Skeletal muscle tissue (tissue), 4 donors: ENCODE data around the gene SETD4. TPM values are rescaled to one million over a fixed set of nuclear protein-coding genes. Genes with fewer than 3 reads are reported as not detected.

Experiments used
- H3K27ac ChIP-seq: one replicate; pipeline ENCODE4 v1.7.0; 2013; ENCODE audit warnings: mild to moderate bottlenecking, low read depth, low read length, inconsistent platforms
- H3K27me3 ChIP-seq, 3 donors: one replicate each; pipeline ENCODE4 v1.7.0; 2013; ENCODE audit warnings: low read length in 3 of 3; ENCODE audit not compliant: control insufficient read depth in 3 of 3, insufficient read depth in 3 of 3
- H3K36me3 ChIP-seq, 3 donors: one replicate each; pipeline ENCODE4 v1.7.0; 2013; ENCODE audit warnings: low read length in 3 of 3; ENCODE audit not compliant: control insufficient read depth in 3 of 3, insufficient read depth in 3 of 3
- H3K4me1 ChIP-seq, 3 donors: one replicate each; pipeline ENCODE4 v1.7.0; 2013; ENCODE audit warnings: low read length in 3 of 3, mild to moderate bottlenecking in 3 of 3; ENCODE audit not compliant: control insufficient read depth in 3 of 3, insufficient read depth in 3 of 3
- H3K4me3 ChIP-seq, 3 donors: one replicate each; pipeline ENCODE4 v1.7.0; 2013; ENCODE audit warnings: low read length in 3 of 3
- H3K9ac ChIP-seq, 3 donors: one replicate each; pipeline ENCODE4 v1.7.0; 2013; ENCODE audit warnings: low read length in 3 of 3, mild to moderate bottlenecking in 3 of 3, moderate library complexity in 2 of 3, low read depth in 1 of 3
- H3K9me3 ChIP-seq, 3 donors: one replicate each; pipeline ENCODE4 v1.7.0; 2013; ENCODE audit warnings: low read length in 3 of 3; ENCODE audit not compliant: control insufficient read depth in 3 of 3
- total RNA-seq: library from RNA; depleted of rRNA; stranded (reverse); fragments of >200 nt; gene quantifications from one replicate; pipeline ENCODE4 v1.2.3, GENCODE V29; 2014
- donor health status: Osteomylitis.

The SETD4 gene
- total RNA-seq, 1 donor from 2014 or later = 14.1 TPM

DNA sequence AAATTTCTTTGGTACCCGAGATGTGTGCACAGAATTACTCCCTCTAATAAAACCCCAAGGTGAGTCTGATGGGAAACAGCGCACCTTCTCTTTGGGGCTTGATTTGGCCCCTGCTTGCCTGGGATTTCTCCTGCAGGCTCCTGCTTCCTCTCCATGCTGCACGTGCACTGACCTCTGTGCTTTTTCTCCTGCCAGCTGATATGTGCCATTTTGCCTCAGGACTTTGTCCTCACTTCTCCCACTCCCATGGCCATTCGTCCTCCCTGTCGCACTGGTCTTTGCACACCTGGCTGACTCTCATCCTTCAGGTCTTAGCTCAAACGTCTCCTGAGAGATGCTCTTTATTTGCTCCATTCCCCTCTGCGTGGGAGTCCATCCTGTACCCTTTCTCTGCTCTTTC is 10.7 kb upstream of the SETD4 start:
- Histone ChIP-seq H3K36me3 (peaks cover 11 to 18% (median 18%) of the 10 kb centered on the region in 3 donors), H3K4me3 (peak overlapping the region in 2 of 3 donors; percentile 45 to 66), H3K9ac (peak overlapping the region in 1 of 3 donors; percentile 58), H3K9me3 (peaks cover 0 to 2% (median 0%) of the 10 kb centered on the region in 3 donors), H3K27ac (no peak overlapping the region), H3K4me1 (peaks cover 29 to 35% (median 34%) of the 10 kb centered on the region in 3 donors), H3K27me3 (no peaks in the 10 kb centered on the region)

DNA sequence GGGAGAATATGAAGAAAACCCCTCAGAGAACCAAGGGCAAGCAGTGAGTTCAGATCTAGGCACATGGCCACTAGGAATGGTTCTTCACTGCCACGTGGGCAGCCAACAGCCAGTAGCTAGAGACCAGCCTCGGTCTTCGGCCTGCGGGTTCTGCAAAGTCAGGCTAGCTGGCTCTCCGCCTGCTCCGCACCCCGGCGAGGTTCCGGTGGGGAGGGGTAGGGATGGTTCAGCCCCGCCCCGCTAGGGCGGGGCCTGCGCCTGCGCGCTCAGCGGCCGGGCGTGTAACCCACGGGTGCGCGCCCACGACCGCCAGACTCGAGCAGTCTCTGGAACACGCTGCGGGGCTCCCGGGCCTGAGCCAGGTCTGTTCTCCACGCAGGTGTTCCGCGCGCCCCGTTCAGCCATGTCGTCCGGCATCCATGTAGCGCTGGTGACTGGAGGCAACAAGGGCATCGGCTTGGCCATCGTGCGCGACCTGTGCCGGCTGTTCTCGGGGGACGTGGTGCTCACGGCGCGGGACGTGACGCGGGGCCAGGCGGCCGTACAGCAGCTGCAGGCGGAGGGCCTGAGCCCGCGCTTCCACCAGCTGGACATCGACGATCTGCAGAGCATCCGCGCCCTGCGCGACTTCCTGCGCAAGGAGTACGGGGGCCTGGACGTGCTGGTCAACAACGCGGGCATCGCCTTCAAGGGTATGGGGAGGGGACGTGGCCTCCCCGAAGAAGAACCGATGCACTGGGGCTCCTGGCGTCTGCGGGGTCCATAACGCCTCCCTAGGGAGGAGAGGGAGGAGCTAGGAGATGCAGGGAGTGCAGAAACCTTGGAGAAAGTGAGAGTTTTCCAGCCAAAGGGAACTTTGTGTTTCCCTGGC is 9.6 kb upstream of the SETD4 start, which contains the start of gene CBR1:
Gene CBR1, plus strand, starts transcription at position 312 of the 871 bp plus-strand sequence. Its CDS starts 92 bp downstream, at position 404.
- Histone ChIP-seq H3K36me3 (peaks cover 11 to 18% (median 18%) of the 10 kb centered on the region in 3 donors), H3K9me3 (peaks cover 0 to 2% (median 0%) of the 10 kb centered on the region in 3 donors), H3K27me3 (no peaks in the 10 kb centered on the region), H3K4me3 (peak within 1 kb of the TSS; percentile 83 to 97 (median 92)), H3K9ac (peak within 1 kb of the TSS; percentile 54 to 88 (median 81)), H3K27ac (peak within 1 kb of the TSS; percentile 62), H3K4me1 (peaks cover 29 to 35% (median 34%) of the 10 kb centered on the region in 3 donors)

GRCh38 chr21:36068748-36069398 is 8.5 kb upstream of the SETD4 start:
- Histone ChIP-seq H3K27me3 (no peaks in the 10 kb centered on the region), H3K4me1 (peaks cover 29 to 35% (median 34%) of the 10 kb centered on the region in 3 donors), H3K9ac (no peak overlapping the region), H3K4me3 (no peak overlapping the region), H3K36me3 (peaks cover 11 to 18% (median 18%) of the 10 kb centered on the region in 3 donors), H3K9me3 (peaks cover 0 to 2% (median 0%) of the 10 kb centered on the region in 3 donors), H3K27ac (peak overlapping the region; percentile 62)

GRCh38 chr21:36065497-36066036 is 5.2 kb upstream of the SETD4 start:
- H3K9ac ChIP-seq = no peak overlapping the region
- no peaks in the 10 kb centered on the region for H3K36me3 ChIP-seq
- no peak overlapping the region for H3K4me3 ChIP-seq
- H3K9me3 ChIP-seq = peaks cover 0 to 2% (median 0%) of the 10 kb centered on the region in 3 donors
- H3K27ac ChIP-seq = no peak overlapping the region
- H3K4me1 ChIP-seq = peaks cover 5 to 12% (median 6%) of the 10 kb centered on the region in 3 donors
- H3K27me3 ChIP-seq = no peaks in the 10 kb centered on the region

GRCh38 chr21:36064085-36064460 is 3.7 kb upstream of the SETD4 start:
- H3K4me3 ChIP-seq = no peak overlapping the region
- H3K9me3 ChIP-seq = peaks cover 0 to 2% (median 0%) of the 10 kb centered on the region in 3 donors
- H3K36me3 ChIP-seq = no peaks in the 10 kb centered on the region
- H3K27me3 ChIP-seq = no peaks in the 10 kb centered on the region
- H3K9ac ChIP-seq = no peak overlapping the region
- H3K4me1 ChIP-seq = peaks cover 6 to 8% (median 6%) of the 10 kb centered on the region in 3 donors
- no peak overlapping the region for H3K27ac ChIP-seq

DNA sequence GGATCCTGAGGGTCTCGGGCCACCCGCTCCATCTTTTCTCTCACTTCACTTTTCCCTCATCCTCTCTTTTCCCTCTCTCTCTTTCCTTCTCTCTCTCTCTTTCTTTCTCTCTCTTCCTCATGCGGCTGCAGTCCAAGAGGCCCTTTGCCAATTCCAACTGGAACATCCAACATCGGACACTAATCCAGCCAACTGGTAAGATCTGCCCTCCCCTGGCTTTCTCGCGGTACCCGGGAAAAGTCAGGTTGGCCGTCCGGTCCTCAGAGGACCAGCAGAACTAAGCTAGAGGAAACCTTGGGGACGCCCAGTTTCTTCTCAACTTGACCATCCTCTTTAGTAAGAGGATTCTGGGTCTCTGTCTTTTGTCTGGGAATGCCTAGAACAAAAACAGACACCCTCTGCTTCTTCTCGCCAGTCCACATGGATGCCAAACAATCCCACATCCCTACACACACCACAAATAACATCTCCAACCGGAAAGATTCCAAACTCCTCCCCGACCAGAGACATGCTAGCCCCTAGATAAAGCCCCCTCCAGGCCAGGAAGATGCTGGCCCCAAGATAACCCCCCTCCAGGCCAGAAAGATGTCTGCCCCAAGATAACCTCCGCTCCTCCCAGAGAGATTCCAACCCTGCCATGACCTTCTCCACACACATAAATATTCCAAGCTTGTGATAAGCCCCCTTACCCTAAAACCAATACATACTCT is 3.2 kb upstream of the SETD4 start:
- H3K27me3 ChIP-seq = no peaks in the 10 kb centered on the region
- peaks cover 8% of the 10 kb centered on the region in 3 donors for H3K4me1 ChIP-seq
- H3K27ac ChIP-seq = no peak overlapping the region
- H3K36me3 ChIP-seq = peaks cover 0 to under 1% (median 0%) of the 10 kb centered on the region in 3 donors
- no peak overlapping the region for H3K9ac ChIP-seq
- H3K4me3 ChIP-seq = no peak overlapping the region
- H3K9me3 ChIP-seq = no peaks in the 10 kb centered on the region

DNA sequence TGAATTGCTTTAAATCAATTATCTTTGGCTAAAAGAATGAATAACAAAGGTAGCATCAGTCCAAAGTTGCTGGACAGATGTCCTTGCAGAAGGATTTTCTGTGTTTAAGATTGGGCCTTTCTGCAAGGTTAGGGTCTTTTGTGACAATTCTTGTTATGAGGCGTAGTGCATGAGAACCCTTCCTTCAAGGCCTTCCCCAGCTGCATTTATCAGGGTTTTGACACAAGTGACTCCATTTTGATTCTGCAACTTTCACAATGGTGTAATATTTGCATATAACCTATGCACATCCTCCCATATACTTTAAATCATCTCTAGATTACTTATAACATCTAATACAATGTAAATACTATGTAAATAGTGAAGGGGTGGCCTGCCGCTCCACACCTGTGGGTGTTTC is 1.1 kb upstream of the SETD4 start:
- no peaks in the 10 kb centered on the region for H3K9me3 ChIP-seq
- no peak overlapping the region for H3K9ac ChIP-seq
- peaks cover 11 to 12% (median 11%) of the 10 kb centered on the region in 3 donors for H3K4me1 ChIP-seq
- H3K27ac ChIP-seq = no peak overlapping the region
- H3K27me3 ChIP-seq = no peaks in the 10 kb centered on the region
- H3K36me3 ChIP-seq = peaks cover 7 to 14% (median 11%) of the 10 kb centered on the region in 3 donors
- no peak overlapping the region for H3K4me3 ChIP-seq

- Histone ChIP-seq H3K4me3 (peak overlapping the region; percentile 92 to 100 (median 100)), H3K27me3 (no peaks in the 10 kb centered on the region), H3K4me1 (peaks cover 21 to 26% (median 24%) of the 10 kb centered on the region in 3 donors), H3K36me3 (peaks cover 17 to 27% (median 26%) of the 10 kb centered on the region in 3 donors), H3K9ac (peak overlapping the region; percentile 89 to 91 (median 89)), H3K27ac (peak overlapping the region; percentile 91), H3K9me3 (no peaks in the 10 kb centered on the region)
Measured at GRCh38 chr21:36059823-36060158, 535 bp downstream of the SETD4 start.

GRCh38 chr21:36055551-36055950 is 4.8 kb downstream of the SETD4 start:
- Histone ChIP-seq H3K27me3 (no peaks in the 10 kb centered on the region), H3K27ac (peak overlapping the region; percentile 38), H3K9me3 (no peaks in the 10 kb centered on the region), H3K9ac (peak overlapping the region in 1 of 3 donors; percentile 16), H3K4me3 (no peak overlapping the region), H3K36me3 (peaks cover 32 to 53% (median 48%) of the 10 kb centered on the region in 3 donors), H3K4me1 (peaks cover 33 to 38% (median 37%) of the 10 kb centered on the region in 3 donors)
